GM12878 (cell line): Measurements from ENCODE around the gene GNA15. TPM values are rescaled to one million over a fixed set of nuclear protein-coding genes. Genes with fewer than 3 reads are reported as not detected.

ENCODE experiments used
- ATAC-seq: fragments of 200-7000 bp; cut with Tn5 transposase; 3 replicates; pipeline ENCODE4 v1.9.1; 2020; ENCODE audit warnings: mild to moderate bottlenecking, moderate library complexity
- BruUV-seq: library from RNA; stranded (reverse); fragments of 400-500 nt; replicated peaks from 2 replicates; lab custom pipeline; 2021; lab: Mats Ljungman, UMichigan
- CTCF ChIA-PET: fragments of 300-600 bp; sonication (Branson Sonifier 250); formaldehyde crosslinking; extraction: SDS; loops from one replicate; lab custom pipeline; 2021; ENCODE audit warnings: inconsistent platforms; lab: Yijun Ruan, JAX
- POLR2A ChIA-PET: fragments of 350-600 bp; formaldehyde crosslinking; extraction: SDS; loops from one replicate; lab custom pipeline; 2021; ENCODE audit warnings: inconsistent platforms; lab: Charles Lee
- RAD21 ChIA-PET: fragments of 300-600 bp; sonication (Branson Sonifier 250); formaldehyde crosslinking; loops from one replicate; lab custom pipeline; 2023; ENCODE audit warnings: antibody characterized with exemption; ENCODE audit not compliant: unreplicated experiment; lab: Charles Lee
- SMC1A ChIA-PET: fragments of 300-600 bp; sonication (Branson Sonifier 250); formaldehyde crosslinking; loops from one replicate; lab custom pipeline; 2023; ENCODE audit not compliant: unreplicated experiment, uncharacterized antibody; lab: Charles Lee
- DNase-seq: peaks from one replicate; pipeline ENCODE4 v3.0.0-alpha.2; 2011; ENCODE audit warnings: low read depth, low spot score
- FAIRE-seq: peaks from 3 replicates; lab custom pipeline; 2011; peaks lifted over from hg19 to GRCh38; lab: Jason Lieb, UNC
- H2AFZ ChIP-seq: 2 replicates; pipeline ENCODE4 v1.6.0; 2011; ENCODE audit warnings: low read depth, low read length, control low read depth; ENCODE audit not compliant: control insufficient read depth
- H3K27ac ChIP-seq: 2 replicates; pipeline ENCODE4 v1.5.1; 2011; ENCODE audit warnings: control low read depth; ENCODE audit not compliant: control insufficient read depth, insufficient read depth
- H3K27me3 ChIP-seq, 2 experiments: replicated peaks in 1 of 2; 2 replicates each; pipeline versions ENCODE4 v1.6.0 to v1.6.1; 2011; ENCODE audit warnings: low read length in 1 of 2; ENCODE audit not compliant: control insufficient read depth in 2 of 2, insufficient read depth in 2 of 2
- H3K36me3 ChIP-seq, 2 experiments: 2 replicates each; pipeline ENCODE4 v1.5.1; 2011; ENCODE audit warnings: low read length in 1 of 2; ENCODE audit not compliant: control insufficient read depth in 2 of 2, insufficient read depth in 2 of 2
- H3K4me1 ChIP-seq: 2 replicates; pipeline ENCODE4 v1.6.1; 2011; ENCODE audit warnings: mild to moderate bottlenecking, low read length, moderate library complexity, mixed read lengths; ENCODE audit not compliant: control insufficient read depth, insufficient read depth
- H3K4me2 ChIP-seq: 2 replicates; pipeline ENCODE4 v1.6.0; 2011; ENCODE audit warnings: control low read depth; ENCODE audit not compliant: control insufficient read depth, insufficient read depth
- H3K4me3 ChIP-seq: fragments of 200-600 bp; sonication (generic); 2 replicates; pipeline ENCODE4 v1.5.1; 2016
- H3K79me2 ChIP-seq: 2 replicates; pipeline ENCODE4 v1.6.0; 2011; ENCODE audit warnings: low read length; ENCODE audit not compliant: control insufficient read depth, insufficient read depth
- H3K9ac ChIP-seq: 2 replicates; pipeline ENCODE4 v1.8.0; 2011; ENCODE audit warnings: low read length, control low read depth, mixed read lengths; ENCODE audit not compliant: control insufficient read depth, insufficient read depth
- H3K9me3 ChIP-seq: replicated peaks from 3 replicates; pipeline ENCODE4 v1.5.1; 2011; ENCODE audit warnings: mild to moderate bottlenecking, low read length; ENCODE audit not compliant: control insufficient read depth, insufficient read depth
- H4K20me1 ChIP-seq: 2 replicates; pipeline ENCODE4 v1.6.0; 2011; ENCODE audit not compliant: control insufficient read depth, insufficient read depth
- FOXK2 ChIP-seq: fragments of 450-650 bp; IDR thresholded peaks from 2 replicates; pipeline ENCODE4 v1.6.1; 2017; ENCODE audit warnings: mild to moderate bottlenecking, moderate library complexity
- HDAC2 ChIP-seq: fragments of 200-600 bp; sonication (generic); IDR thresholded peaks from 2 replicates; pipeline ENCODE4 v1.6.1; 2017
- JUND ChIP-seq: IDR thresholded peaks from 2 replicates; pipeline ENCODE4 v1.6.1; 2012; ENCODE audit warnings: low read depth, mild to moderate bottlenecking, low read length, improper control_type of control experiment, moderate library complexity
- MTA2 ChIP-seq: fragments of 450-650 bp; IDR thresholded peaks from 2 replicates; pipeline ENCODE4 v1.6.1; 2016; ENCODE audit warnings: low read depth, mild to moderate bottlenecking, moderate library complexity
- TBL1XR1 ChIP-seq: IDR thresholded peaks from 2 replicates; pipeline ENCODE4 v1.6.1; 2012; ENCODE audit warnings: low read depth, low read length, improper control_type of control experiment
- WRNIP1 ChIP-seq: IDR thresholded peaks from 2 replicates; pipeline ENCODE4 v1.6.1; 2011; ENCODE audit warnings: low read depth, low read length, improper control_type of control experiment, borderline replicate concordance
- ZNF24 ChIP-seq: fragments of 450-650 bp; IDR thresholded peaks from 2 replicates; pipeline ENCODE4 v1.6.1; 2017; ENCODE audit warnings: antibody characterized with exemption, mild to moderate bottlenecking
- ZNF384 ChIP-seq: IDR thresholded peaks from 2 replicates; pipeline ENCODE4 v1.6.1; 2012; ENCODE audit warnings: low read depth, mild to moderate bottlenecking, low read length, improper control_type of control experiment, borderline replicate concordance
- WGBS: methylation state at CpG from one replicate; pipeline ENCODE4 v1.1.6; 2016; ENCODE audit warnings: low lambda C conversion rate; ENCODE audit not compliant: insufficient replicate concordance, insufficient coverage; ENCODE audit errors: missing lambda C conversion rate; 5-methylcytosine and 5-hydroxymethylcytosine counted together
- in situ Hi-C: fragments of 300-500 bp; cut with MboI; formaldehyde crosslinking; loops from 9 replicates; pipeline ENCODE4 v1.14.3; 2018; ENCODE audit warnings: mixed read lengths
- intact Hi-C: fragments of 100-400 bp; cut with micrococcal nuclease; formaldehyde crosslinking; loops from one replicate; pipeline ENCODE4 v1.14.2; 2022; ENCODE audit not compliant: unreplicated experiment
- polyA plus RNA-seq, 11 experiments: library from polyadenylated mRNA; depleted of rRNA in 4 of 11; unstranded in 6 of 11; stranded (reverse) in 5 of 11; fragments of >200 nt; fragmentation: Nextera tagmentation in 4 of 11; fragmentation: Illumina TruSeq in 1 of 11; extraction: Ambion mirVana in 4 of 11; extraction: Trizol in 1 of 11; gene quantifications; 1 replicate in 1 of 11; 2 replicates in 10 of 11; pipeline versions ENCODE4 v1.2.1 to v1.2.3, GENCODE V29; 2011 to 2016; ENCODE audit warnings: inconsistent platforms in 2 of 11, missing spikeins in 2 of 11, low read depth in 1 of 11
- total RNA-seq, 4 experiments: library from RNA; depleted of rRNA in 3 of 4; stranded (reverse); fragments of >200 nt in 3 of 4; fragmentation: Illumina TruSeq in 1 of 4; extraction: Trizol in 1 of 4; gene quantifications; 2 replicates each; pipeline versions ENCODE4 v1.2.1 to v1.2.3, GENCODE V29; 2013 to 2021
- TF ChIP-seq, protein P1 (sequence below): IDR thresholded peaks from 2 replicates; pipeline ENCODE4 v1.6.1; 2011; ENCODE audit warnings: borderline replicate concordance, low read depth, mild to moderate bottlenecking, moderate library complexity, low read length; ENCODE audit not compliant: insufficient read depth, poor library complexity, severe bottlenecking

GNA15 gene
- total and polyA plus RNA-seq, 10 of the 15 experiments (the other 5 are each of a cell fraction or from before 2014, with no cell fraction given), result 0.42 to 18.0 (median 9.4) TPM

DNA sequence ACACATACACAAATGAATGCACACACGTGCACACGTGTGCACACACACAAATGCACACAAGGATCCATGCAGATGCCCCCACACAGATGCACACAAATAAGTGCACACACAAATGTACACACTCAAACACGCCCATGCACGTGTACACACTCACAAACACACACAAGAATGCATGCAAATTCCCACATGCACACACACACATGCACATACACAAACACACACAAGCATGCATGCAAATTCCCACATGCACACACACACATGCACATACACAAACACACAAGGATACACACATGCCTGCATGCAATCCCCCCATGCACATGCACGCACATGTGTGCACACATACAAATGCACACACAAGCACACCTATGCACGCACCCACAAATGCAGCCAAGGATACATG, 13.3 kb downstream of the GNA15 start:
- Histone ChIP-seq H2AFZ (no peak overlapping the region), H3K79me2 (peaks cover 5% of the 10 kb centered on the region; the same call in 1 of the 2 replicates), H3K4me2 (no peak overlapping the region), H3K9ac (no peak overlapping the region), H3K36me3 (no peaks in the 10 kb centered on the region; a peak in 2 of 4 replicates), H3K4me1 (peaks cover 12% of the 10 kb centered on the region), H3K4me3 (no peak overlapping the region), H4K20me1 (no peaks in the 10 kb centered on the region), H3K27me3 (no peaks in the 10 kb centered on the region), H3K9me3 (no peaks in the 10 kb centered on the region; the same call in 2 of the 3 replicates), H3K27ac (no peak overlapping the region)
- TF ChIP-seq ZNF384 (no peak), TBL1XR1 (no peak), ZNF24 (no peak), FOXK2 (no peak), MTA2 (no peak), HDAC2 (no peak), JUND (no peak), WRNIP1 (no peak)
- TF ChIP-seq, protein P1, sequence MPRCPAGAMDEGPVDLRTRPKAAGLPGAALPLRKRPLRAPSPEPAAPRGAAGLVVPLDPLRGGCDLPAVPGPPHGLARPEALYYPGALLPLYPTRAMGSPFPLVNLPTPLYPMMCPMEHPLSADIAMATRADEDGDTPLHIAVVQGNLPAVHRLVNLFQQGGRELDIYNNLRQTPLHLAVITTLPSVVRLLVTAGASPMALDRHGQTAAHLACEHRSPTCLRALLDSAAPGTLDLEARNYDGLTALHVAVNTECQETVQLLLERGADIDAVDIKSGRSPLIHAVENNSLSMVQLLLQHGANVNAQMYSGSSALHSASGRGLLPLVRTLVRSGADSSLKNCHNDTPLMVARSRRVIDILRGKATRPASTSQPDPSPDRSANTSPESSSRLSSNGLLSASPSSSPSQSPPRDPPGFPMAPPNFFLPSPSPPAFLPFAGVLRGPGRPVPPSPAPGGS, result peak; percentile 6
- SMC1A ChIA-PET, result no interaction called here
- DNase-seq (no peak), ATAC-seq (no peak), FAIRE-seq (no peak)
- in situ Hi-C loops (no loop called here), intact Hi-C loops (no loop called here)
- POLR2A ChIA-PET, result no interaction called here
- no TSS peak for BruUV-seq
- RAD21 ChIA-PET, result no interaction called here
- WGBS, result 69% methylated on average over 6 of the region's 6 CpGs
- CTCF ChIA-PET, result no interaction called here
